GM13976 (cell line): Measurements from ENCODE around the gene APLF.

Experiments
- DNase-seq: peaks from one replicate; pipeline ENCODE4 v3.0.0; 2012; ENCODE audit warnings: low spot score
- in situ Hi-C: fragments of 300-500 bp; cut with MboI; formaldehyde crosslinking; loops from one replicate; pipeline ENCODE4 v1.12.0; 2022; ENCODE audit warnings: low sequenced_read_pairs, mixed read lengths, inconsistent platforms; ENCODE audit not compliant: unreplicated experiment
- TF ChIP-seq, protein P1 (sequence below): IDR thresholded peaks from 2 replicates; pipeline ENCODE4 v1.5.1; 2012; ENCODE audit warnings: borderline replicate concordance, mild to moderate bottlenecking; ENCODE audit not compliant: insufficient read depth; ENCODE audit errors: extremely low read depth, missing control alignments, control extremely low read depth

The APLF gene

DNA sequence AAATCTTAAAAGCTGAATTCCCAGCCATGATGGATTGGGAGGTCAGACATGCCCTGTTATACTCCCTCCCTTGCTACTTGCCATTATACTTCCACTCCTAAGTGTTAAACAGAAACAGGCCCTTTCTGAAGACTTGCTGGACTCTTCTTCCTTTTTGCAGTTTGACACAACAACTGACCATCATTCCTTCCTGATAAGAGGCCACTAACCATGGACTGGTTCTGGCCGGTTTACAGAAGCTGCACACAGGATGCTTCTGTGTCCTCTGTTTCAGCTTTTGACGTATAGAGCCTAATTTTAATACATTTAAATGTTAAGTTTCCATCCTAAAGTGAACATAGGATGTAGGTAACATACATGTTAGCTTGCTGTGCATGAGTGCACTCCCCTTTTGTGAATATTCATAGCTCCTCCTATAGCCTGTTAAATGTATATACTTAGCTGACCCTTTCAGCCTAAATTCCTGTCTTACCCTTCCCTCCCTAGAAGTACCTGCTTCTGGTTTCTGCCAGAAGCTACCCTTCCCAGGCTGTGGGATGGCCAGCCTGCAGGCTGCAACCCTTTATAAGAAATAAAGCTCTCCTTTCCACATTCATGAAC is 13.5 kb upstream of the APLF start:
- TF ChIP-seq, protein P1, sequence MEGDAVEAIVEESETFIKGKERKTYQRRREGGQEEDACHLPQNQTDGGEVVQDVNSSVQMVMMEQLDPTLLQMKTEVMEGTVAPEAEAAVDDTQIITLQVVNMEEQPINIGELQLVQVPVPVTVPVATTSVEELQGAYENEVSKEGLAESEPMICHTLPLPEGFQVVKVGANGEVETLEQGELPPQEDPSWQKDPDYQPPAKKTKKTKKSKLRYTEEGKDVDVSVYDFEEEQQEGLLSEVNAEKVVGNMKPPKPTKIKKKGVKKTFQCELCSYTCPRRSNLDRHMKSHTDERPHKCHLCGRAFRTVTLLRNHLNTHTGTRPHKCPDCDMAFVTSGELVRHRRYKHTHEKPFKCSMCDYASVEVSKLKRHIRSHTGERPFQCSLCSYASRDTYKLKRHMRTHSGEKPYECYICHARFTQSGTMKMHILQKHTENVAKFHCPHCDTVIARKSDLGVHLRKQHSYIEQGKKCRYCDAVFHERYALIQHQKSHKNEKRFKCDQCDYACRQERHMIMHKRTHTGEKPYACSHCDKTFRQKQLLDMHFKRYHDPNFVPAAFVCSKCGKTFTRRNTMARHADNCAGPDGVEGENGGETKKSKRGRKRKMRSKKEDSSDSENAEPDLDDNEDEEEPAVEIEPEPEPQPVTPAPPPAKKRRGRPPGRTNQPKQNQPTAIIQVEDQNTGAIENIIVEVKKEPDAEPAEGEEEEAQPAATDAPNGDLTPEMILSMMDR, result no peak
- no peak for DNase-seq
- in situ Hi-C loops, result no loop called here

DNA sequence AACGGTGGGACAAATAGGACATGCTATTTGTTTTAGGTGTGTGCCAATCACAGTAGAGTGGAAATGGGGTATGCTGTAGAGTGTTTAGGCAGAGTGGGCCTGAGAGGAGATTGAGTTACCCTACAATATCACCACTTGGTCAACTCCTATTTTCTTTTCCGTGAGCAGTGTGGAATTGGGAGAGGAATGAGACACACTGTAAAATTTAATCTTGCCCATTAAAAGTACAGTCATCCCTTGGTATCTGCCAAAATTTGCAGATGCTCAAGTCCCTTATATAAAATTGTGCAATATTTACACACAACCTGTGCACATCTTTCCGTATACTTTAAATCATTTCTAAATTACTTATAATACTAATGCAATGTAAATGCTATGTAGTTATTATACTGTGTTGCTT is 12.7 kb upstream of the APLF start:
- no peak for DNase-seq
- in situ Hi-C loops, result no loop called here
- TF ChIP-seq, protein P1, result no peak

DNA sequence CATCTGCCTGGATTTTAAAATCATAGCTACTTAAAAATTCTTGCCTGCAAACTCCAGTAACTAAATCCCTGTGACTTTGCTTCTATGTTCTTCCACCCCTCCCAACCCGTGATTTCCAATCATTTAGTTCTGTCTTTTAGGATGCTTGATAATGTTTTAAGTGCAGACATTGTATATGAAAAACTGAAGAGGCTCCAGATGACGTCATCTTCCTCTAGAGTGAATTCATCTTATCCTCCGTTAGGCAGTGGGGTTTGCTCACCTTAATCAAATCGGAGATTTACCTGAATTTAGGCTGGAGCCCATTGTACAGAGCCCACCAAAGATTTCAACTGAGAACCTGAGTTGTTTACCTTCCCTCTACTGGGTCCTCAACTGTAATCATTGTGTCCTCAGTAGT is 11.2 kb upstream of the APLF start:
- DNase-seq, result no peak
- TF ChIP-seq, protein P1, result no peak
- in situ Hi-C loops, result no loop called here

DNA sequence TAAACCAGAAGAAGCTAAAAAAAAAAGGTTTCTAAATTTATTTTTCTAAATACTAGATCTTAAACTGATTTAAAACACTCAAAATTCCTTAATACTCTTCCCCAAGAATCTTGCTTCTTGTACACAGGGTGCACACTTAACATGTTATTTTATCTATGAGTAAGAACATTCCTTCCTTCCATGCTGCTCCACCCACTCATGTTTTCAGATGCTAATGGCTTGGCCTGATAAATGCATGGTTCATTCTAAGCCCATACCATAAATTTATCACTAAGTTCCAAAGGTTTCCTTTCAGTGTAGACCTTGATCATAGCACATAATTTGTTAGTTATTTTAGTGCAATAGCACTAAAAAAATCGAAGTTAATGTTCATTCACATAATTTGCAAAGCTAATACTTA is 8.4 kb upstream of the APLF start:
- no peak for DNase-seq
- in situ Hi-C loops, result no loop called here
- TF ChIP-seq, protein P1, result no peak

DNA sequence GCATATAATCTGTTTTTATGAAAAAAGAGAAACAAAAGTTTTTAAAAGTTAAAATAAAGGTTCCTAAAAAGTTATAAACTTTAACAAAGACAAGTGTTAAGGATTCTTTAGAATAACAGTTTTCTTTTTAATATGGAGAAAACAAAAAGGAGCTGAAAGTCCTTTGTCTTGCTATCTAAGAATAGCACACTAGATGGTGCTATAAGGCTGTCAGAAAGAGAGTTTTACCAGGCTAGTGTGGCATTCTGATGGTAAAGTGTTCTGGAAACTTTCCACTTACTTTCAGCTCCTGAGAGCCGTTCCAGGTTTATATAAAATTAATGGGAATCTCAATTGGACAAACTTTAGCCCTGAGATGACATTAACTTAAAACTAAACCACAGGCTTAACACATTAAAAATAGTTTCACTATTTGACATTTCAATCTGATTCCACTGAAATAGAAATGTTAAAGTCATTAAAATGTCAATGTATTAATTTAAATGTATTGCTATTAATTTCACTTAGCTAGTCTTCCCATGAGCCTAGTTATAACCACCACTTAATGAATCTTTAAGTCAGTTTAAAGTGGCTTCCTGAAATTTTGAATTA is 4.0 kb upstream of the APLF start:
- in situ Hi-C loops, result no loop called here
- DNase-seq, result peak; percentile 58
- TF ChIP-seq, protein P1, result peak; percentile 65

DNA sequence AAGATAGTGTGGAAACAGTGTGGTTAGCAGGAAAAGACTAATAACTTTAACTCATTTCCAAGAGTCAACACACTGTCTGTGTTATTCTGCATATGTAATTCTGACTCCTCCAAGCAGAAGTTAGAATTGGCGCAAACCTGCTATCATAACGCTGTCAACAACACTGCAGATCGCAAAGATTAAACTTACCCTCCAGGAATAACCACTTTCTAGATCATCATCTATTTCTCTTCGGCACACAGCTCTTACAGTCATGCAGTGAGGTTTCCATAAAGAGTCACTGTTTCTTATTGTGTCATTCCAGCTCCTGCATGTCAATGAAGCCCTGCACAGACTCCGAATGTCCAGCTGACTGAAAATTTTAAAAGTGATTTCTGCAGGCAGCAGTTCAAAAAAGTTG is 2.7 kb upstream of the APLF start:
- DNase-seq, result no peak
- in situ Hi-C loops, result no loop called here
- TF ChIP-seq, protein P1, result no peak
